Gastrocnemius medialis (tissue), 4 donors: ENCODE results near the gene APLN. TPM values are rescaled to one million over a fixed set of nuclear protein-coding genes. Genes with fewer than 3 reads are reported as not detected.

Experiments
- ATAC-seq, 2 donors: fragments of 150-250 bp; one replicate each; pipeline ENCODE4 v1.9.1; 2016
- DNase-seq, 2 donors: peaks; one replicate each; pipeline ENCODE4 v3.0.0-alpha.2; 2019
- H3K27ac ChIP-seq, 4 donors: fragments of 200-600 bp; sonication (generic); 1 replicate in 1 of 4; 2 replicates in 3 of 4; pipeline ENCODE4 v1.5.1; 2016 to 2018; ENCODE audit warnings: mild to moderate bottlenecking in 2 of 4, moderate library complexity in 1 of 4
- H3K27me3 ChIP-seq, 3 donors: fragments of 200-600 bp; sonication (generic) in 2 of 3; 1 replicate in 1 of 3; 2 replicates in 2 of 3; pipeline versions ENCODE4 v1.5.1 to v1.6.0; 2016 to 2019; ENCODE audit warnings: mild to moderate bottlenecking in 1 of 3, moderate library complexity in 1 of 3
- H3K36me3 ChIP-seq, 2 donors: fragments of 200-600 bp; sonication (generic) in 1 of 2; one replicate each; pipeline ENCODE4 v1.5.1; 2017 to 2018
- H3K4me1 ChIP-seq, 2 donors: fragments of 200-600 bp; sonication (generic) in 1 of 2; one replicate each; pipeline ENCODE4 v1.5.1; 2016 to 2017; ENCODE audit warnings: mild to moderate bottlenecking in 2 of 2
- H3K4me3 ChIP-seq, 4 donors: fragments of 200-600 bp; sonication (generic) in 3 of 4; 1 replicate in 1 of 4; 2 replicates in 3 of 4; pipeline ENCODE4 v1.5.1; 2016 to 2019; ENCODE audit warnings: mild to moderate bottlenecking in 2 of 4
- H3K9me3 ChIP-seq, 3 donors: fragments of 200-600 bp; sonication (generic) in 2 of 3; 1 replicate in 1 of 3; 2 replicates in 2 of 3; pipeline ENCODE4 v1.5.1; 2016 to 2019
- CTCF ChIP-seq, 5 experiments: fragments of 450-650 bp in 3 of 5; fragments of 200-600 bp in 2 of 5; sonication (generic) in 2 of 5; IDR thresholded peaks in 4 of 5; conservative IDR thresholded peaks in 1 of 5; 1 replicate in 4 of 5; 2 replicates in 1 of 5; pipeline ENCODE4 v1.5.1; 2016 to 2019; ENCODE audit warnings: antibody characterized with exemption in 5 of 5, mild to moderate bottlenecking in 3 of 5, moderate library complexity in 3 of 5
- POLR2A ChIP-seq, 2 donors: fragments of 450-650 bp; IDR thresholded peaks; one replicate each; pipeline ENCODE4 v1.6.1; 2017; ENCODE audit warnings: antibody characterized with exemption in 2 of 2, mild to moderate bottlenecking in 2 of 2, moderate library complexity in 2 of 2
- in situ Hi-C, 4 donors: fragments of 200-750 bp; cut with MboI; loops; one replicate each; pipeline versions ENCODE4 v1.15.0 to v1.8.0; 2017; ENCODE audit warnings: low sequenced_read_pairs in 4 of 4
- intact Hi-C: fragments of 100-400 bp; cut with DNase I; formaldehyde crosslinking; loops from one replicate; pipeline ENCODE4 v1.15.1; 2023; ENCODE audit warnings: low total_unique reads
- total RNA-seq, 4 donors: library from RNA; depleted of rRNA; stranded (reverse); fragments of >200 nt; gene quantifications; one replicate each; pipeline versions ENCODE4 v1.1.0 to v1.2.3, GENCODE V29; 2016

The APLN gene
- total RNA-seq, 4 donors from 2014 or later = not detected

GRCh38 chrX:129636175-129636681 lies 18.5 kb downstream of the APLN start:
- no peak for DNase-seq
- Histone ChIP-seq H3K27me3 (no peaks in the 10 kb centered on the region), H3K4me1 (no peaks in the 10 kb centered on the region), H3K27ac (no peak overlapping the region), H3K36me3 (no peaks in the 10 kb centered on the region), H3K4me3 (no peak overlapping the region), H3K9me3 (no peaks in the 10 kb centered on the region)
- in situ Hi-C loops (loop anchor here (5.0 to 25.0 kb wide), 4 partner anchors 86 to 201 kb away; partner anchors contain the start of gene ZDHHC9 (in 1 of the 4)), intact Hi-C loops (no loop called here)
- TF ChIP-seq CTCF (IDR thresholded peaks at IDR 0.05 in 4 of 5, conservative IDR thresholded peaks at IDR 0.05 in 1 of 5) (no peak), POLR2A (IDR thresholded peaks at IDR 0.05) (no peak)
- no peak for ATAC-seq

- no peaks in the 10 kb centered on the region for H3K9me3 ChIP-seq
- intact Hi-C loops (no loop called here), in situ Hi-C loops (loop anchor here in 3 of 4 donors (10.0 to 25.0 kb wide), 2 partner anchors 90 to 203 kb away; partner anchors contain the start of gene ZDHHC9 (in 1 of the 3))
- TF ChIP-seq POLR2A (IDR thresholded peaks at IDR 0.05) (no peak), CTCF (IDR thresholded peaks at IDR 0.05 in 4 of 5, conservative IDR thresholded peaks at IDR 0.05 in 1 of 5) (no peak)
- no peak overlapping the region for H3K4me3 ChIP-seq
- no peaks in the 10 kb centered on the region for H3K27me3 ChIP-seq
- H3K27ac ChIP-seq = no peak overlapping the region
- ATAC-seq (no peak), DNase-seq (no peak)
- H3K36me3 ChIP-seq = no peaks in the 10 kb centered on the region
- H3K4me1 ChIP-seq = no peaks in the 10 kb centered on the region
Observed at GRCh38 chrX:129634541-129634940, 20.2 kb downstream of the APLN start.

- in situ Hi-C loops = loop anchor here in 3 of 4 donors (10.0 to 25.0 kb wide), 2 partner anchors 92 to 205 kb away; partner anchors contain the start of gene ZDHHC9 (in 1 of the 3)
- no peaks in the 10 kb centered on the region for H3K9me3 ChIP-seq
- ATAC-seq (no peak), DNase-seq (no peak)
- no peaks in the 10 kb centered on the region for H3K27me3 ChIP-seq
- intact Hi-C loops = no loop called here
- H3K27ac ChIP-seq = no peak overlapping the region
- H3K4me1 ChIP-seq = no peaks in the 10 kb centered on the region
- TF ChIP-seq POLR2A (IDR thresholded peaks at IDR 0.05) = no peak
- TF ChIP-seq CTCF (IDR thresholded peaks at IDR 0.05 in 4 of 5, conservative IDR thresholded peaks at IDR 0.05 in 1 of 5) = no peak
- no peaks in the 10 kb centered on the region for H3K36me3 ChIP-seq
- H3K4me3 ChIP-seq = no peak overlapping the region
Observed at GRCh38 chrX:129632443-129632842, 22.3 kb downstream of the APLN start.

GRCh38 chrX:129631849-129632248 lies 22.9 kb downstream of the APLN start:
- TF ChIP-seq CTCF (IDR thresholded peaks at IDR 0.05 in 4 of 5, conservative IDR thresholded peaks at IDR 0.05 in 1 of 5) (no peak), POLR2A (IDR thresholded peaks at IDR 0.05) (no peak)
- H3K4me1 ChIP-seq = no peaks in the 10 kb centered on the region
- DNase-seq (no peak), ATAC-seq (no peak)
- H3K9me3 ChIP-seq = no peaks in the 10 kb centered on the region
- H3K4me3 ChIP-seq = no peak overlapping the region
- no peaks in the 10 kb centered on the region for H3K36me3 ChIP-seq
- H3K27me3 ChIP-seq = no peaks in the 10 kb centered on the region
- intact Hi-C loops (no loop called here), in situ Hi-C loops (loop anchor here in 3 of 4 donors (10.0 to 25.0 kb wide), 2 partner anchors 93 to 205 kb away; partner anchors contain the start of gene ZDHHC9 (in 1 of the 3))
- H3K27ac ChIP-seq = no peak overlapping the region
